Chondrocyte (in vitro differentiated cells): ENCODE data around the gene SRY. TPM values are rescaled to one million over a fixed set of nuclear protein-coding genes. Genes with fewer than 3 reads are reported as not detected.

Experiments
- DNase-seq: peaks from one replicate; pipeline ENCODE4 v3.0.0; 2021; ENCODE audit warnings: mixed read lengths, low spot score
- H3K27ac Mint-ChIP-seq: one replicate; pipeline ENCODE4 v1.8.0; 2021; ENCODE audit warnings: mild to moderate bottlenecking, moderate library complexity, mixed read lengths; ENCODE audit not compliant: unreplicated experiment
- H3K27me3 Mint-ChIP-seq: 2 replicates; pipeline ENCODE4 v1.8.0; 2021; ENCODE audit warnings: low read depth, mixed read lengths
- H3K36me3 Mint-ChIP-seq: 2 replicates; pipeline ENCODE4 v1.8.0; 2021; ENCODE audit warnings: low read depth, mixed read lengths
- H3K4me1 Mint-ChIP-seq: 2 replicates; pipeline ENCODE4 v1.8.0; 2021; ENCODE audit warnings: low read depth, mild to moderate bottlenecking, mixed read lengths
- H3K4me3 Mint-ChIP-seq: one replicate; pipeline ENCODE4 v1.8.0; 2021; ENCODE audit warnings: mild to moderate bottlenecking, moderate library complexity, mixed read lengths; ENCODE audit not compliant: unreplicated experiment
- H3K9me3 Mint-ChIP-seq: 2 replicates; pipeline ENCODE4 v1.8.0; 2021; ENCODE audit warnings: low read depth, mixed read lengths
- CTCF ChIP-seq: fragments of 200-600 bp; sonication (generic); IDR thresholded peaks from 2 replicates; pipeline ENCODE4 v1.5.0; 2021; ENCODE audit warnings: antibody characterized with exemption, mild to moderate bottlenecking, moderate library complexity
- total RNA-seq: library from RNA; stranded (reverse); gene quantifications from 3 replicates; pipeline ENCODE4 v1.2.1, GENCODE V29; 2021

The SRY gene
- total RNA-seq, 1 donor from 2014 or later: not detected

GRCh38 chrY:2800246-2800645, 12.8 kb upstream of the SRY start:
- Mint-ChIP-seq H3K27ac (no peak overlapping the region), H3K27me3 (no peaks in the 10 kb centered on the region), H3K4me1 (no peaks in the 10 kb centered on the region), H3K9me3 (no peaks in the 10 kb centered on the region), H3K4me3 (no peak overlapping the region), H3K36me3 (no peaks in the 10 kb centered on the region)
- DNase-seq: no peak
- no peak for TF ChIP-seq CTCF

GRCh38 chrY:2797991-2798390, 10.5 kb upstream of the SRY start:
- no peaks in the 10 kb centered on the region for H3K9me3 Mint-ChIP-seq
- no peaks in the 10 kb centered on the region for H3K36me3 Mint-ChIP-seq
- H3K27me3 Mint-ChIP-seq: no peaks in the 10 kb centered on the region
- H3K4me3 Mint-ChIP-seq: no peak overlapping the region
- H3K4me1 Mint-ChIP-seq: no peaks in the 10 kb centered on the region
- DNase-seq: no peak
- no peak overlapping the region for H3K27ac Mint-ChIP-seq
- TF ChIP-seq CTCF: no peak

- no peaks in the 10 kb centered on the region for H3K4me1 Mint-ChIP-seq
- no peak overlapping the region for H3K4me3 Mint-ChIP-seq
- TF ChIP-seq CTCF: no peak
- H3K27ac Mint-ChIP-seq: no peak overlapping the region
- no peak for DNase-seq
- no peaks in the 10 kb centered on the region for H3K36me3 Mint-ChIP-seq
- H3K9me3 Mint-ChIP-seq: no peaks in the 10 kb centered on the region
- no peaks in the 10 kb centered on the region for H3K27me3 Mint-ChIP-seq
Measured at GRCh38 chrY:2796977-2797523, 9.6 kb upstream of the SRY start.

GRCh38 chrY:2789756-2790155, 2.3 kb upstream of the SRY start:
- H3K36me3 Mint-ChIP-seq: no peaks in the 10 kb centered on the region
- H3K27me3 Mint-ChIP-seq: no peaks in the 10 kb centered on the region
- H3K9me3 Mint-ChIP-seq: no peaks in the 10 kb centered on the region
- DNase-seq: no peak
- H3K4me3 Mint-ChIP-seq: no peak overlapping the region
- no peak overlapping the region for H3K27ac Mint-ChIP-seq
- no peaks in the 10 kb centered on the region for H3K4me1 Mint-ChIP-seq
- no peak for TF ChIP-seq CTCF

GRCh38 chrY:2786876-2787512, 488 bp downstream of the SRY start:
- Mint-ChIP-seq H3K36me3 (no peaks in the 10 kb centered on the region), H3K4me1 (no peaks in the 10 kb centered on the region), H3K4me3 (no peak overlapping the region), H3K9me3 (no peaks in the 10 kb centered on the region), H3K27me3 (no peaks in the 10 kb centered on the region), H3K27ac (no peak overlapping the region)
- DNase-seq: no peak
- TF ChIP-seq CTCF: no peak

Other genes starting within 250 kb of the SRY start
- gene RPS4Y1, start 53.9 kb upstream of the SRY start, total RNA-seq: not detected in 3 replicates
- gene ZFY, start 147.7 kb upstream of the SRY start, total RNA-seq: not detected in 3 replicates